MM.1S (cell line): Measurements from ENCODE around the gene ZC3H12C.
"Not testable (repeated sequence)": the region's sequence is repeated elsewhere in the genome, so short reads cannot be mapped to it uniquely, and the experiment has no call there.

Source experiments
- DNase-seq: peaks from one replicate; pipeline ENCODE4 v3.0.0-alpha.2; 2015
- H2AFZ ChIP-seq: fragments of 300-600 bp; sonication (generic); 2 replicates; pipeline ENCODE4 v1.6.0; 2016; ENCODE audit warnings: antibody characterized with exemption, low read length
- H3F3A ChIP-seq: fragments of 300-600 bp; sonication (generic); 2 replicates; pipeline ENCODE4 v1.6.1; 2016; ENCODE audit warnings: mild to moderate bottlenecking, antibody characterized with exemption, low read length, moderate library complexity, mixed read lengths; ENCODE audit not compliant: insufficient read depth
- H3K27ac ChIP-seq: fragments of 300-600 bp; sonication (generic); 2 replicates; pipeline ENCODE4 v1.5.1; 2016; ENCODE audit warnings: mild to moderate bottlenecking, low read length
- H3K27me3 ChIP-seq: fragments of 300-600 bp; sonication (generic); replicated peaks from 2 replicates; pipeline ENCODE4 v1.6.0; 2016; ENCODE audit warnings: low read length; ENCODE audit not compliant: insufficient read depth
- H3K36me3 ChIP-seq: fragments of 300-600 bp; sonication (generic); replicated peaks from 2 replicates; pipeline ENCODE4 v1.6.1; 2016; ENCODE audit warnings: mild to moderate bottlenecking, low read length, mixed read lengths; ENCODE audit not compliant: insufficient read depth
- H3K4me1 ChIP-seq: fragments of 300-600 bp; sonication (generic); 2 replicates; pipeline ENCODE4 v1.6.1; 2016; ENCODE audit warnings: low read length, mixed read lengths
- H3K4me2 ChIP-seq: fragments of 300-600 bp; sonication (generic); 2 replicates; pipeline ENCODE4 v1.6.0; 2016; ENCODE audit warnings: low read depth, low read length
- H3K4me3 ChIP-seq: fragments of 300-600 bp; sonication (generic); 2 replicates; pipeline ENCODE4 v1.5.1; 2016; ENCODE audit warnings: low read length, mixed read lengths
- H3K79me2 ChIP-seq: fragments of 300-600 bp; sonication (generic); 2 replicates; pipeline ENCODE4 v1.6.1; 2016; ENCODE audit warnings: mixed run types, low read length, mixed read lengths
- H3K9ac ChIP-seq: fragments of 300-600 bp; sonication (generic); 2 replicates; pipeline ENCODE4 v1.6.1; 2016; ENCODE audit warnings: low read length, mixed read lengths
- H3K9me2 ChIP-seq: fragments of 300-600 bp; sonication (generic); replicated peaks from 2 replicates; pipeline ENCODE4 v1.6.1; 2016; ENCODE audit warnings: mild to moderate bottlenecking, low read length, mixed read lengths; ENCODE audit not compliant: insufficient read depth
- H3K9me3 ChIP-seq: fragments of 300-600 bp; sonication (generic); replicated peaks from 2 replicates; pipeline ENCODE4 v1.6.1; 2016; ENCODE audit warnings: mild to moderate bottlenecking, low read length, mixed read lengths; ENCODE audit not compliant: insufficient read depth
- H4K20me1 ChIP-seq: fragments of 300-600 bp; sonication (generic); 2 replicates; pipeline ENCODE4 v1.6.1; 2016; ENCODE audit warnings: mild to moderate bottlenecking, low read length, moderate library complexity, mixed read lengths; ENCODE audit not compliant: insufficient read depth
- CTCF ChIP-seq: fragments of 300-600 bp; sonication (generic); IDR thresholded peaks from 2 replicates; pipeline ENCODE4 v1.5.1; 2016; ENCODE audit warnings: antibody characterized with exemption, low read length, mixed read lengths
- EZH2 ChIP-seq: fragments of 300-600 bp; sonication (generic); optimal IDR thresholded peaks from 2 replicates; pipeline ENCODE3; 2017; ENCODE audit warnings: low read depth, mild to moderate bottlenecking, antibody characterized with exemption, low read length, mixed read lengths
- EZH2phosphoT487 ChIP-seq: fragments of 300-600 bp; sonication (generic); IDR thresholded peaks from 2 replicates; pipeline ENCODE4 v1.6.1; 2018; ENCODE audit warnings: antibody characterized with exemption, low read length

ZC3H12C gene

GRCh38 chr11:110065189-110065588 is 28.0 kb upstream of the ZC3H12C start:
- TF ChIP-seq EZH2 (no peak), CTCF (no peak), EZH2phosphoT487 (no peak)
- H2AFZ ChIP-seq = no peak overlapping the region
- H3K4me2 ChIP-seq = no peak overlapping the region
- H3K27ac ChIP-seq = no peak overlapping the region
- DNase-seq = no peak
- no peaks in the 10 kb centered on the region for H3K79me2 ChIP-seq
- no peaks in the 10 kb centered on the region for H3K9me3 ChIP-seq
- H3K4me3 ChIP-seq = no peak overlapping the region
- no peaks in the 10 kb centered on the region for H4K20me1 ChIP-seq
- no peaks in the 10 kb centered on the region for H3K27me3 ChIP-seq
- no peaks in the 10 kb centered on the region for H3K36me3 ChIP-seq
- H3K4me1 ChIP-seq = 0 out of 2 replicates have a peak, but pooled peaks cover 6% of the 10 kb centered on the region
- no peaks in the 10 kb centered on the region for H3K9me2 ChIP-seq
- H3F3A ChIP-seq = no peaks in the 10 kb centered on the region
- no peak overlapping the region for H3K9ac ChIP-seq

- not testable (repeated sequence) for H3K79me2 ChIP-seq, DNase-seq, H3K4me3 ChIP-seq, H3K9me3 ChIP-seq, H3K36me3 ChIP-seq, H3K9me2 ChIP-seq, H3K4me1 ChIP-seq, H3F3A ChIP-seq, H2AFZ ChIP-seq, H4K20me1 ChIP-seq, H3K27me3 ChIP-seq, H3K4me2 ChIP-seq, H3K27ac ChIP-seq, H3K9ac ChIP-seq
Observed at GRCh38 chr11:110068001-110068400, 25.2 kb upstream of the ZC3H12C start.

- H3K9me3 ChIP-seq = no peaks in the 10 kb centered on the region
- H3K27me3 ChIP-seq = no peaks in the 10 kb centered on the region
- H3K4me3 ChIP-seq = no peak overlapping the region
- no peaks in the 10 kb centered on the region for H3K9me2 ChIP-seq
- no peaks in the 10 kb centered on the region for H3F3A ChIP-seq
- no peaks in the 10 kb centered on the region for H3K79me2 ChIP-seq
- no peak overlapping the region for H3K9ac ChIP-seq
- no peak for DNase-seq
- H4K20me1 ChIP-seq = no peaks in the 10 kb centered on the region
- H3K4me1 ChIP-seq = 0 out of 2 replicates have a peak, but pooled peaks cover 6% of the 10 kb centered on the region
- H3K4me2 ChIP-seq = peak overlapping the region; percentile 10; the same call in 1 of the 2 replicates
- no peak overlapping the region for H3K27ac ChIP-seq
- H2AFZ ChIP-seq = peak overlapping the region; percentile 54; the same call in 1 of the 2 replicates
- no peaks in the 10 kb centered on the region for H3K36me3 ChIP-seq
- TF ChIP-seq EZH2phosphoT487 = no peak
- TF ChIP-seq EZH2 = no peak
- TF ChIP-seq CTCF = no peak
Observed at GRCh38 chr11:110069158-110069737, 23.9 kb upstream of the ZC3H12C start.

GRCh38 chr11:110070176-110070575 is 23.0 kb upstream of the ZC3H12C start:
- Histone ChIP-seq H3K27me3 (no peaks in the 10 kb centered on the region), H3K9ac (no peak overlapping the region), H3K9me2 (no peaks in the 10 kb centered on the region), H3K9me3 (no peaks in the 10 kb centered on the region), H3K4me1 (0 out of 2 replicates have a peak, but pooled peaks cover 6% of the 10 kb centered on the region), H3F3A (no peaks in the 10 kb centered on the region), H3K79me2 (no peaks in the 10 kb centered on the region), H3K36me3 (no peaks in the 10 kb centered on the region), H4K20me1 (no peaks in the 10 kb centered on the region), H3K4me3 (no peak overlapping the region), H2AFZ (no peak overlapping the region), H3K27ac (no peak overlapping the region), H3K4me2 (no peak overlapping the region)
- no peak for TF ChIP-seq EZH2
- TF ChIP-seq EZH2phosphoT487 = no peak
- DNase-seq = no peak
